ENCODE results near the gene SCYL2.
"Not testable (repeated sequence)": the region's sequence is repeated elsewhere in the genome, so short reads cannot be mapped to it uniquely, and the experiment has no call there.

SCYL2 gene

GRCh38 chr12:100263131-100263530 lies 3.8 kb upstream of the SCYL2 start:
- no peak for DNase-seq (ENCODE audit: low read depth)

- not testable (repeated sequence) for DNase-seq (ENCODE audit: low read depth)
Observed at GRCh38 chr12:100265107-100265506, 1.9 kb upstream of the SCYL2 start.

GRCh38 chr12:100265732-100266584 lies 1.0 kb upstream of the SCYL2 start:
- no peak for DNase-seq (ENCODE audit: low read depth)

GRCh38 chr12:100266585-100266834 lies 467 bp upstream of the SCYL2 start:
- peak; percentile 90 for DNase-seq (ENCODE audit: low read depth)

GRCh38 chr12:100267603-100268281 lies 765 bp downstream of the SCYL2 start:
- no peak for DNase-seq (ENCODE audit: low read depth)

- DNase-seq (ENCODE audit: low read depth): no peak
Observed at GRCh38 chr12:100268835-100269564, 2.0 kb downstream of the SCYL2 start.

GRCh38 chr12:100273782-100274181 lies 6.8 kb downstream of the SCYL2 start:
- DNase-seq (ENCODE audit: low read depth): no peak

GRCh38 chr12:100274291-100274690 lies 7.3 kb downstream of the SCYL2 start:
- DNase-seq (ENCODE audit: low read depth): no peak

- DNase-seq (ENCODE audit: low read depth): no peak
Observed at GRCh38 chr12:100279159-100279558, 12.2 kb downstream of the SCYL2 start.

GRCh38 chr12:100279607-100280244 lies 12.7 kb downstream of the SCYL2 start:
- DNase-seq (ENCODE audit: low read depth): no peak

GRCh38 chr12:100284556-100284955 lies 17.6 kb downstream of the SCYL2 start:
- DNase-seq (ENCODE audit: low read depth): not testable (repeated sequence)

- no peak for DNase-seq (ENCODE audit: low read depth)
Observed at GRCh38 chr12:100289038-100289437, 22.1 kb downstream of the SCYL2 start.

- no peak for DNase-seq (ENCODE audit: low read depth)
Observed at GRCh38 chr12:100290016-100290415, 23.0 kb downstream of the SCYL2 start.

- no peak for DNase-seq (ENCODE audit: low read depth)
Observed at GRCh38 chr12:100293017-100293416, 26.0 kb downstream of the SCYL2 start.

- DNase-seq (ENCODE audit: low read depth): not testable (repeated sequence)
Observed at GRCh38 chr12:100294366-100294765, 27.4 kb downstream of the SCYL2 start.

- no peak for DNase-seq (ENCODE audit: low read depth)
Observed at GRCh38 chr12:100295764-100296555, 29.0 kb downstream of the SCYL2 start.

- DNase-seq (ENCODE audit: low read depth): no peak
Observed at GRCh38 chr12:100302081-100302480, 35.1 kb downstream of the SCYL2 start.

- DNase-seq (ENCODE audit: low read depth): no peak
Observed at GRCh38 chr12:100303831-100304230, 36.9 kb downstream of the SCYL2 start.

- DNase-seq (ENCODE audit: low read depth): not testable (repeated sequence)
Observed at GRCh38 chr12:100304334-100304733, 37.4 kb downstream of the SCYL2 start.

GRCh38 chr12:100308138-100308537 lies 41.2 kb downstream of the SCYL2 start:
- DNase-seq (ENCODE audit: low read depth): not testable (repeated sequence)

- no peak for DNase-seq (ENCODE audit: low read depth)
Observed at GRCh38 chr12:100311317-100311716, 44.3 kb downstream of the SCYL2 start.

GRCh38 chr12:100317371-100317770 lies 50.4 kb downstream of the SCYL2 start:
- no peak for DNase-seq (ENCODE audit: low read depth)

Measured in stimulated activated CD8-positive, alpha-beta memory T cell treated with anti-CD3 and anti-CD28 coated beads, Interleukin-15, amount 100 ng/mL, for 1 hour (primary cell).